Aorta (tissue), 5 donors: ENCODE measurements around the gene HIGD1A. TPM values are rescaled to one million over a fixed set of nuclear protein-coding genes. Genes with fewer than 3 reads are reported as not detected.

ENCODE experiments used
- ATAC-seq: fragments of 200-7000 bp; cut with Tn5 transposase; one replicate; pipeline ENCODE4 v1.9.1; 2022; ENCODE audit warnings: moderate library complexity; ENCODE audit not compliant: low FRiP score
- DNase-seq, 2 donors: peaks; one replicate each; pipeline ENCODE4 v3.0.0-alpha.2; 2020
- H3K27ac ChIP-seq, 2 donors: one replicate each; pipeline ENCODE4 v1.5.1; 2013; ENCODE audit warnings: low read length in 2 of 2, mild to moderate bottlenecking in 2 of 2, moderate library complexity in 2 of 2, control low read depth in 1 of 2, inconsistent platforms in 1 of 2, low read depth in 1 of 2
- H3K27me3 ChIP-seq, 2 donors: one replicate each; pipeline ENCODE4 v1.6.1; 2013; ENCODE audit warnings: control low read depth in 1 of 2, low read length in 1 of 2, mild to moderate bottlenecking in 1 of 2, moderate library complexity in 1 of 2; ENCODE audit not compliant: insufficient read depth in 2 of 2, control insufficient read depth in 1 of 2
- H3K36me3 ChIP-seq, 2 donors: one replicate each; pipeline ENCODE4 v1.6.1; 2013; ENCODE audit warnings: control low read depth in 1 of 2, low read length in 1 of 2, mild to moderate bottlenecking in 1 of 2; ENCODE audit not compliant: insufficient read depth in 2 of 2, control insufficient read depth in 1 of 2
- H3K4me1 ChIP-seq, 2 donors: one replicate each; pipeline ENCODE4 v1.6.1; 2013; ENCODE audit warnings: low read length in 2 of 2, control low read depth in 1 of 2, mild to moderate bottlenecking in 1 of 2, moderate library complexity in 1 of 2; ENCODE audit not compliant: insufficient read depth in 2 of 2, control insufficient read depth in 1 of 2
- H3K4me3 ChIP-seq, 2 donors: one replicate each; pipeline ENCODE4 v1.5.1; 2013; ENCODE audit warnings: low read length in 2 of 2, control low read depth in 1 of 2, mild to moderate bottlenecking in 1 of 2
- H3K9me3 ChIP-seq: one replicate; pipeline ENCODE4 v1.6.1; 2013; ENCODE audit warnings: mild to moderate bottlenecking, low read length; ENCODE audit not compliant: control insufficient read depth
- WGBS, 2 donors: extraction: QIAGEN DNeasy Blood & Tissue Kit; methylation state at CpG; one replicate each; pipeline ENCODE4 v1.1.7; 2013; 5-methylcytosine and 5-hydroxymethylcytosine counted together
- intact Hi-C, 2 donors: fragments of 100-400 bp; cut with DNase I; formaldehyde crosslinking; loops; one replicate each; pipeline versions ENCODE4 v1.14.2 to v1.15.0; 2022
- polyA plus RNA-seq, 2 donors: library from polyadenylated mRNA; stranded (reverse); fragments of 200-250 nt; gene quantifications; one replicate each; pipeline ENCODE4 v1.2.3, GENCODE V29; 2013
- total RNA-seq, 2 donors: library from RNA; stranded (reverse); fragmentation: NEBNext Ultra II Directional; extraction: Animal tissue kit (Norgen Biotek cat#: 25700); gene quantifications; one replicate each; pipeline ENCODE4 v1.2.1, GENCODE V29; 2021
- donor health status: healthy with polysubstance abuse.
- donor health status: Bipolar disorder and iron deficiency.
- donor health status: DM: no; HTN: no; CAD: no.
- donor health status: DM: no; HTN: no; CAD: no.
- donor health status: DM: yes; HTN: yes; CAD: no.

Gene HIGD1A
- total and polyA plus RNA-seq, 4 donors: 61.4 to 337 (median 130) TPM

GRCh38 chr3:42778644-42779043 lies 25.6 kb downstream of the HIGD1A start:
- Histone ChIP-seq H3K27me3 (no peaks in the 10 kb centered on the region), H3K36me3 (no peaks in the 10 kb centered on the region), H3K27ac (no peak overlapping the region), H3K9me3 (no peaks in the 10 kb centered on the region), H3K4me3 (no peak overlapping the region), H3K4me1 (no peaks in the 10 kb centered on the region)
- DNase-seq: no peak
- ATAC-seq: peak; percentile 82
- intact Hi-C loops: loop anchor here in 1 of 2 donors (10.0 kb wide), 1 partner anchor 326 kb away; the partner anchor contains the start of gene POMGNT2
- WGBS, 2 donors: 48 to 50% methylated on average over 2 of the region's 2 CpGs

GRCh38 chr3:42773409-42773751 lies 30.9 kb downstream of the HIGD1A start:
- 1% methylated on average over 6 of the region's 6 CpGs for WGBS, 2 donors
- ATAC-seq: no peak
- Histone ChIP-seq H3K9me3 (no peaks in the 10 kb centered on the region), H3K4me3 (peak overlapping the region; percentile 21 to 45), H3K4me1 (no peaks in the 10 kb centered on the region), H3K27me3 (no peaks in the 10 kb centered on the region), H3K36me3 (no peaks in the 10 kb centered on the region), H3K27ac (no peak overlapping the region)
- intact Hi-C loops: loop anchor here in 1 of 2 donors (10.0 kb wide), 1 partner anchor 331 kb away; the partner anchor contains the start of gene POMGNT2
- DNase-seq: no peak

- Histone ChIP-seq H3K4me3 (peak within 1 kb of the TSS; percentile 21 to 45), H3K27ac (no peak within 1 kb of the TSS), H3K27me3 (no peaks in the 10 kb centered on the region), H3K9me3 (no peaks in the 10 kb centered on the region), H3K36me3 (no peaks in the 10 kb centered on the region), H3K4me1 (no peaks in the 10 kb centered on the region)
- intact Hi-C loops: loop anchor here in 1 of 2 donors (10.0 kb wide), 1 partner anchor 332 kb away; the partner anchor contains the start of gene POMGNT2
- peak; percentile 96 for ATAC-seq
- 8 to 9% methylated on average over 50 to 63 of the region's 63 CpGs for WGBS, 2 donors
- DNase-seq: peak; percentile 98 to 99
These were observed 31.5 kb downstream of the HIGD1A start, which contains the start of gene CCDC13 for GRCh38 chr3:42772670-42773408. CCDC13 (minus strand) TSS chr3:42773253; CDS start chr3:42758345, 14,908 bp downstream.

- no peak overlapping the region for H3K27ac ChIP-seq
- intact Hi-C loops: loop anchor here in 1 of 2 donors (10.0 kb wide), 1 partner anchor 334 kb away; the partner anchor contains the start of gene POMGNT2
- no peaks in the 10 kb centered on the region for H3K9me3 ChIP-seq
- ATAC-seq (no peak), DNase-seq (no peak)
- H3K4me3 ChIP-seq: no peak overlapping the region
- no peaks in the 10 kb centered on the region for H3K27me3 ChIP-seq
- no peaks in the 10 kb centered on the region for H3K36me3 ChIP-seq
- 74 to 76% methylated on average over 1 of the region's 1 CpG for WGBS, 2 donors
- H3K4me1 ChIP-seq: no peaks in the 10 kb centered on the region
These were observed 33.0 kb downstream of the HIGD1A start for GRCh38 chr3:42771271-42771670.

GRCh38 chr3:42769477-42770131 lies 34.7 kb downstream of the HIGD1A start:
- ATAC-seq (no peak), DNase-seq (peak in 1 of 2 donors; percentile 58)
- Histone ChIP-seq H3K4me3 (no peak overlapping the region), H3K4me1 (no peaks in the 10 kb centered on the region), H3K9me3 (no peaks in the 10 kb centered on the region), H3K27me3 (no peaks in the 10 kb centered on the region), H3K36me3 (no peaks in the 10 kb centered on the region), H3K27ac (no peak overlapping the region)
- intact Hi-C loops: loop anchor here in 1 of 2 donors (10.0 kb wide), 1 partner anchor 335 kb away; the partner anchor contains the start of gene POMGNT2
- 97 to 98% methylated on average over 28 of the region's 28 CpGs for WGBS, 2 donors

- intact Hi-C loops: no loop called here
- no peaks in the 10 kb centered on the region for H3K36me3 ChIP-seq
- H3K9me3 ChIP-seq: no peaks in the 10 kb centered on the region
- 87 to 94% methylated on average over 3 of the region's 3 CpGs for WGBS, 2 donors
- DNase-seq (no peak), ATAC-seq (no peak)
- H3K4me1 ChIP-seq: no peaks in the 10 kb centered on the region
- no peaks in the 10 kb centered on the region for H3K27me3 ChIP-seq
- no peak overlapping the region for H3K4me3 ChIP-seq
- no peak overlapping the region for H3K27ac ChIP-seq
These were observed 39.6 kb downstream of the HIGD1A start for GRCh38 chr3:42764561-42765295.

GRCh38 chr3:42764115-42764514 lies 40.2 kb downstream of the HIGD1A start:
- Histone ChIP-seq H3K27me3 (no peaks in the 10 kb centered on the region), H3K27ac (no peak overlapping the region), H3K4me3 (no peak overlapping the region), H3K36me3 (no peaks in the 10 kb centered on the region), H3K9me3 (no peaks in the 10 kb centered on the region), H3K4me1 (no peaks in the 10 kb centered on the region)
- DNase-seq (no peak), ATAC-seq (no peak)
- 92 to 97% methylated on average over 3 of the region's 3 CpGs for WGBS, 2 donors
- intact Hi-C loops: no loop called here

- Histone ChIP-seq H3K27me3 (no peaks in the 10 kb centered on the region), H3K9me3 (no peaks in the 10 kb centered on the region), H3K36me3 (no peaks in the 10 kb centered on the region), H3K4me3 (no peak overlapping the region), H3K27ac (no peak overlapping the region), H3K4me1 (no peaks in the 10 kb centered on the region)
- DNase-seq: no peak
- intact Hi-C loops: no loop called here
- 0 to 10% methylated on average over 2 of the region's 2 CpGs for WGBS, 2 donors
- no peak for ATAC-seq
These were observed 41.3 kb downstream of the HIGD1A start for GRCh38 chr3:42763021-42763420.
